HepG2 (cell line): ENCODE measurements around the gene NR2F6. TPM values are rescaled to one million over a fixed set of nuclear protein-coding genes. Genes with fewer than 3 reads are reported as not detected.
A peak's percentile ranks its signal among the peaks of the same experiment; 100 is the strongest.

Experiments
- KLF16 ChIP-seq, 2 experiments: sonication (generic) in 1 of 2; formaldehyde crosslinking in 1 of 2; IDR thresholded peaks; 2 replicates each; pipeline versions ENCODE4 v1.6.1 to v1.8.0; 2016 to 2023; ENCODE audit warnings: missing genetic modification reagents in 2 of 2, missing compliant biosample characterization in 1 of 2
- MEIS1 ChIP-seq: sonication (generic); formaldehyde crosslinking; IDR thresholded peaks from 2 replicates; pipeline ENCODE4 v1.9.0; 2021; ENCODE audit warnings: mild to moderate bottlenecking, missing genetic modification reagents, moderate library complexity, borderline replicate concordance
- NFE2L1 ChIP-seq: sonication (generic); formaldehyde crosslinking; IDR thresholded peaks from 2 replicates; pipeline ENCODE4 v1.4.0; 2020; ENCODE audit warnings: missing genetic modification reagents, mild to moderate bottlenecking, borderline replicate concordance
- RAD51 ChIP-seq: fragments of 450-650 bp; IDR thresholded peaks from 2 replicates; pipeline ENCODE4 v1.6.1; 2016; ENCODE audit warnings: borderline replicate concordance
- RNF2 ChIP-seq: fragments of 450-650 bp; conservative IDR thresholded peaks from 2 replicates; pipeline ENCODE4 v1.6.1; 2016; ENCODE audit warnings: low read depth
- ZBTB4 ChIP-seq: sonication (generic); formaldehyde crosslinking; IDR thresholded peaks from 2 replicates; pipeline ENCODE4 v1.4.0; 2020; ENCODE audit warnings: missing genetic modification reagents, mild to moderate bottlenecking, borderline replicate concordance
- ZNF292 ChIP-seq: sonication (generic); formaldehyde crosslinking; IDR thresholded peaks from 2 replicates; pipeline ENCODE4 v1.8.1; 2022; ENCODE audit warnings: mild to moderate bottlenecking, low read depth, missing genetic modification reagents, borderline replicate concordance
- ZNF577 ChIP-seq: sonication (generic); formaldehyde crosslinking; IDR thresholded peaks from 2 replicates; pipeline ENCODE4 v1.4.0; 2020; ENCODE audit warnings: mild to moderate bottlenecking, low read depth, missing genetic modification reagents, borderline replicate concordance
- ZNF646 ChIP-seq: sonication (generic); formaldehyde crosslinking; IDR thresholded peaks from 2 replicates; pipeline ENCODE4 v1.9.0; 2021; ENCODE audit warnings: mild to moderate bottlenecking, missing genetic modification reagents
- ZNF740 ChIP-seq: sonication (generic); formaldehyde crosslinking; IDR thresholded peaks from 2 replicates; pipeline ENCODE4 v1.4.0; 2020; ENCODE audit warnings: missing genetic modification reagents
- ZSCAN5A ChIP-seq: sonication (generic); formaldehyde crosslinking; IDR thresholded peaks from 2 replicates; pipeline ENCODE4 v1.8.0; 2022; ENCODE audit warnings: mild to moderate bottlenecking, missing genetic modification reagents, borderline replicate concordance
- polyA plus RNA-seq, 8 experiments: library from polyadenylated mRNA; depleted of rRNA in 3 of 8; stranded (reverse) in 7 of 8; unstranded in 1 of 8; fragments of >200 nt; fragmentation: Illumina TruSeq in 4 of 8; extraction: Trizol in 4 of 8; gene quantifications; 2 replicates each; pipeline versions ENCODE4 v1.2.1 to v1.2.3, GENCODE V29; 2011 to 2016; ENCODE audit warnings: low read depth in 4 of 8, missing spikeins in 1 of 8, mixed read lengths in 1 of 8; ENCODE audit not compliant: insufficient read depth in 1 of 8
- total RNA-seq, 5 experiments: library from RNA; depleted of rRNA; stranded (reverse); fragments of >200 nt; fragmentation: Illumina TruSeq; extraction: Trizol; gene quantifications; 2 replicates each; pipeline ENCODE4 v1.2.3, GENCODE V29; 2016; ENCODE audit warnings: low read depth in 1 of 5
- TF ChIP-seq, protein P1 (sequence below): sonication (generic); formaldehyde crosslinking; IDR thresholded peaks from 2 replicates; pipeline ENCODE4 v1.5.1; 2020; ENCODE audit warnings: mild to moderate bottlenecking, moderate library complexity, missing genetic modification reagents
- TF ChIP-seq, protein P2 (sequence below): sonication (generic); formaldehyde crosslinking; IDR thresholded peaks from 2 replicates; pipeline ENCODE4 v1.4.0; 2020; ENCODE audit warnings: missing genetic modification reagents

Gene NR2F6
- total and polyA plus RNA-seq, 2 of the 13 experiments (the other 11 are each of a cell fraction or from before 2014, with no cell fraction given), result 30.9 to 72.4 TPM

- TF ChIP-seq ZNF646 (no peak), ZNF577 (no peak), ZSCAN5A (CRISPR knock-in tag) (no peak), ZNF740 (no peak), RNF2 (no peak), ZBTB4 (CRISPR knock-in tag) (no peak), MEIS1 (no peak), ZNF292 (CRISPR knock-in tag) (peak; percentile 32; the same call in 1 of the 2 replicates), RAD51 (no peak), NFE2L1 (no peak), KLF16 (CRISPR knock-in tag; IDR thresholded peaks at IDR 0.05) (no peak)
- TF ChIP-seq, protein P1, sequence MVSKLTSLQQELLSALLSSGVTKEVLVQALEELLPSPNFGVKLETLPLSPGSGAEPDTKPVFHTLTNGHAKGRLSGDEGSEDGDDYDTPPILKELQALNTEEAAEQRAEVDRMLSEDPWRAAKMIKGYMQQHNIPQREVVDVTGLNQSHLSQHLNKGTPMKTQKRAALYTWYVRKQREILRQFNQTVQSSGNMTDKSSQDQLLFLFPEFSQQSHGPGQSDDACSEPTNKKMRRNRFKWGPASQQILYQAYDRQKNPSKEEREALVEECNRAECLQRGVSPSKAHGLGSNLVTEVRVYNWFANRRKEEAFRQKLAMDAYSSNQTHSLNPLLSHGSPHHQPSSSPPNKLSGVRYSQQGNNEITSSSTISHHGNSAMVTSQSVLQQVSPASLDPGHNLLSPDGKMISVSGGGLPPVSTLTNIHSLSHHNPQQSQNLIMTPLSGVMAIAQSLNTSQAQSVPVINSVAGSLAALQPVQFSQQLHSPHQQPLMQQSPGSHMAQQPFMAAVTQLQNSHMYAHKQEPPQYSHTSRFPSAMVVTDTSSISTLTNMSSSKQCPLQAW (CRISPR knock-in tag), result peak; percentile 62
- TF ChIP-seq, protein P2, sequence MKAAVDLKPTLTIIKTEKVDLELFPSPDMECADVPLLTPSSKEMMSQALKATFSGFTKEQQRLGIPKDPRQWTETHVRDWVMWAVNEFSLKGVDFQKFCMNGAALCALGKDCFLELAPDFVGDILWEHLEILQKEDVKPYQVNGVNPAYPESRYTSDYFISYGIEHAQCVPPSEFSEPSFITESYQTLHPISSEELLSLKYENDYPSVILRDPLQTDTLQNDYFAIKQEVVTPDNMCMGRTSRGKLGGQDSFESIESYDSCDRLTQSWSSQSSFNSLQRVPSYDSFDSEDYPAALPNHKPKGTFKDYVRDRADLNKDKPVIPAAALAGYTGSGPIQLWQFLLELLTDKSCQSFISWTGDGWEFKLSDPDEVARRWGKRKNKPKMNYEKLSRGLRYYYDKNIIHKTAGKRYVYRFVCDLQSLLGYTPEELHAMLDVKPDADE, result no peak
Measured at GRCh38 chr19:17240062-17240752, 5.5 kb downstream of the NR2F6 start (continued).
